ENCODE results near the gene SPOPL. TPM values are rescaled to one million over a fixed set of nuclear protein-coding genes. Genes with fewer than 3 reads are reported as not detected.

Gene SPOPL
- total RNA-seq, 4 donors from 2014 or later = 18.8 to 28.1 (median 21.9) TPM

DNA sequence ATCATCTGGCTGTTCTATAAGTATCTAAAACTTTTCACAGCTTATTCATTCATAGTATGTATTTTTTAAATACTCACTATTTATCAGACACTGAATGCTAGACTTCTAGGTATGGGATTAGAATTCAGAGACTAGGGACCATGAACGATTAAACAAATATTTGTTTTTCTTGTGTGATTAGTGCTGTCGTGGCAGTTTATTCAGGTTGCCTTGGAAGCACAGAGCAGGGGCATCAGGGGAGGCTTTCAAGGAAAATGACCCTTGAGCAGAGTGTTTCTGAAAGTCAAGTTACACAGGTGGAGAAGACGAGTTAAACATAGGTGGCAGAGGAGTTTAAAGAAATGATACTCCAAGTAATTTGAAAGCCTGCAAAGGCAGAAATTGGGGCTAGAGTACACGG lies 5.7 kb downstream of the SPOPL start:
- no peaks in the 10 kb centered on the region for H3K36me3 ChIP-seq
- TF ChIP-seq CTCF (IDR thresholded peaks at IDR 0.05) = no peak
- no peak for TF ChIP-seq POLR2A (IDR thresholded peaks at IDR 0.05)
- H3K27me3 ChIP-seq = no peaks in the 10 kb centered on the region
- no peak for DNase-seq
- no peak overlapping the region for H3K4me3 ChIP-seq
- no peak overlapping the region for H3K27ac ChIP-seq
- no peaks in the 10 kb centered on the region for H3K9me3 ChIP-seq
- peaks cover 0 to 19% (median 6%) of the 10 kb centered on the region in 4 donors for H3K4me1 ChIP-seq

GRCh38 chr2:138510319-138510718 lies 8.7 kb downstream of the SPOPL start:
- DNase-seq = no peak
- H3K4me3 ChIP-seq = no peak overlapping the region
- peaks cover 0 to 7% (median 0%) of the 10 kb centered on the region in 4 donors for H3K4me1 ChIP-seq
- no peak overlapping the region for H3K27ac ChIP-seq
- no peak for TF ChIP-seq CTCF (IDR thresholded peaks at IDR 0.05)
- TF ChIP-seq POLR2A (IDR thresholded peaks at IDR 0.05) = no peak
- no peaks in the 10 kb centered on the region for H3K27me3 ChIP-seq
- no peaks in the 10 kb centered on the region for H3K36me3 ChIP-seq
- H3K9me3 ChIP-seq = no peaks in the 10 kb centered on the region

- Histone ChIP-seq H3K4me3 (no peak overlapping the region), H3K4me1 (peaks cover 0 to 6% (median 2%) of the 10 kb centered on the region in 4 donors), H3K36me3 (no peaks in the 10 kb centered on the region), H3K27ac (no peak overlapping the region), H3K9me3 (no peaks in the 10 kb centered on the region), H3K27me3 (no peaks in the 10 kb centered on the region)
- DNase-seq = no peak
- TF ChIP-seq POLR2A (IDR thresholded peaks at IDR 0.05) (no peak), CTCF (IDR thresholded peaks at IDR 0.05) (no peak)
Observed at GRCh38 chr2:138512672-138513071, 11.1 kb downstream of the SPOPL start.

- H3K36me3 ChIP-seq = no peaks in the 10 kb centered on the region
- H3K9me3 ChIP-seq = no peaks in the 10 kb centered on the region
- no peak for TF ChIP-seq POLR2A (IDR thresholded peaks at IDR 0.05)
- no peak for TF ChIP-seq CTCF (IDR thresholded peaks at IDR 0.05)
- no peak overlapping the region for H3K4me3 ChIP-seq
- peaks cover 0 to 6% (median 2%) of the 10 kb centered on the region in 4 donors for H3K4me1 ChIP-seq
- no peak overlapping the region for H3K27ac ChIP-seq
- DNase-seq = no peak
- no peaks in the 10 kb centered on the region for H3K27me3 ChIP-seq
Observed at GRCh38 chr2:138514173-138514572, 12.6 kb downstream of the SPOPL start.

DNA sequence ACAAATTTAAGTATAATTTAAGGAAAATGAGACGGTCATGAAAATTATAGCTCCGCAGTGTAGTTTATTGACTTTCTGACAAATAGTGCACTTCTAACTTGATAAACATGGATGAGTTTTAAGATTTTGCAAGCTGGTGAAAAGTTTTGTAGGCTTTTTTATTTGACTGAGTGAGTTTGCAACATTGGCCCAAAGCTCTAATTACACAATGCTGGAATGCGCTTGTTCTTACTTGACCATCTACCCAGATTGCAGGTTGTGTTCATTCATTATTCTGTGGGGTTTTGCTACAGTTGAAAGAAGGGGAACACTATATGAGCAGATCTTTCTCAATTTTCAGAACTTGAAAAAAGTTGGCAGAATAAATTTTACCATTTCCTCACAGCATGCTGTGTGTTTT lies 13.5 kb downstream of the SPOPL start:
- DNase-seq = no peak
- H3K27me3 ChIP-seq = no peaks in the 10 kb centered on the region
- H3K9me3 ChIP-seq = no peaks in the 10 kb centered on the region
- no peak overlapping the region for H3K27ac ChIP-seq
- no peak for TF ChIP-seq POLR2A (IDR thresholded peaks at IDR 0.05)
- TF ChIP-seq CTCF (IDR thresholded peaks at IDR 0.05) = no peak
- H3K4me1 ChIP-seq = peaks cover 0 to 6% (median 2%) of the 10 kb centered on the region in 4 donors
- no peak overlapping the region for H3K4me3 ChIP-seq
- H3K36me3 ChIP-seq = no peaks in the 10 kb centered on the region

Measured in Peyer's patch (tissue), 4 donors.